ENCODE results near the gene SYF2.

Gene SYF2

GRCh38 chr1:25182629-25183028 lies 49.7 kb downstream of the SYF2 start:
- DNase-seq: no peak

GRCh38 chr1:25180996-25181395 lies 51.3 kb downstream of the SYF2 start:
- DNase-seq: no peak

GRCh38 chr1:25178917-25179561 lies 53.3 kb downstream of the SYF2 start:
- no peak for DNase-seq

DNA sequence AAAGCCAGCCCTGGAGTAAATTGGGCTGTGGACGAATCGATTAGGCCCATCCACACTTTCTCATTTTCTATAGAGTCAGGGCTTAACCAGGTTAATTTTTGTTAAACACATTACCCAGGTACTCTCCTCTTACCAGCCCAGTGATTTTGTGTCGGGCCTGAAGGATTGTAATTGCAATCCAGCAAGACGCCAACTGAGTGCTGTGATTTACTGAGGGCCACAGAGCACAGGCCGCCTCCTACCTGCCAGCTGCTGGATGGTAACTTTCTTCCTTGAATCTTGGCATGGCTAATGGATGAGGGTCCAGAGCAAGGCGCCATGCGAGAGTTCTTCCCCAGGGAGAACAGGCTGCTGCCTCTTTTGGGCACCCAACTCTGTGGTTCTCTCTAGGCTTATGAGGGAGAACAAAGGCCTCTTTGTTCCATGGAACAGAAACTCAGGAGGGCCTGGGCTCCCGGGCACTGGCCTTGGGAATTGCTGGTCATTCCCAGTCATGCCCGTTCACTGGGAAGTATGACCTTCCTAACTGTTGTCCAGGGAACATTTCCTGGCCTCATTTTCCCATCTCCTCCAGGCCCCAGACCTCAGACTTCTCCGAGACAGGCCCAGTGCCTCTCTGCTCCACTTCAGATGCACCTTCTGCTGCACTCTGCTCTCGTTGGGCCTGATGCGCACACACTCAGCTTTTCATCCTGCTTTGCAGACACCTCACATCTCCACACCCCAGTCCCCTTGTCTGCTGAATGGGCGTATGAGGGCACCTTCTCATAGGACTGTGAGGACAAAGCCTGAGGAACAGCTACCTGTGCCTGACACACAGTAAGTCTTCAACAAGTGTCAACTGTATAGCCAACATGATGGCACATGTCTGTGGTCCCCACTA lies 57.3 kb downstream of the SYF2 start:
- DNase-seq: no peak

DNA sequence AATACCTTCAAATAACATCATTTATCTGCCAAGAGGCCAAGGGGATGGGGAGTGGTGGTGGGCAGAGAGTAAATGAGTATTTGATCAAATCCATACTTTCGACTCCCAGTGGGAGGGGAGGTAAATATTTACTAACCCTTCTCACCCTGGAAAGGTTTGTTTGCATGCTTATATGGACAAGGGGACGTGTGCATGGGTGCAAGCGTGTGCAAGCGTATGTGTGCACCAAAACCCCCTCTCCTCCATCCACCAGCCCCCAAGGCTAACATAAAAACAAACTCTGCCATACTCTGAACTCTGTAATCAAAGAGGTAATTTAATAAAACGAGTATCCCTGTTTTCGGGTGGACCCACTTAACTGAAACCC lies 58.0 kb downstream of the SYF2 start:
- no peak for DNase-seq

GRCh38 chr1:25173809-25174340 lies 58.4 kb downstream of the SYF2 start:
- DNase-seq: peak; percentile 87

Data from kidney glomerular epithelial cell (primary cell).